22Rv1 (cell line): Measurements from ENCODE around the gene RBM44.

Experiments used
- ZFX ChIP-seq: fragments of 450-650 bp; IDR thresholded peaks from 2 replicates; pipeline ENCODE4 v1.6.1; 2017; ENCODE audit warnings: antibody characterized with exemption, borderline replicate concordance
- TF ChIP-seq, protein P1 (sequence below): fragments of 450-650 bp; IDR thresholded peaks from 2 replicates; pipeline ENCODE4 v1.5.1; 2017; ENCODE audit warnings: mild to moderate bottlenecking

- TF ChIP-seq, protein P1, sequence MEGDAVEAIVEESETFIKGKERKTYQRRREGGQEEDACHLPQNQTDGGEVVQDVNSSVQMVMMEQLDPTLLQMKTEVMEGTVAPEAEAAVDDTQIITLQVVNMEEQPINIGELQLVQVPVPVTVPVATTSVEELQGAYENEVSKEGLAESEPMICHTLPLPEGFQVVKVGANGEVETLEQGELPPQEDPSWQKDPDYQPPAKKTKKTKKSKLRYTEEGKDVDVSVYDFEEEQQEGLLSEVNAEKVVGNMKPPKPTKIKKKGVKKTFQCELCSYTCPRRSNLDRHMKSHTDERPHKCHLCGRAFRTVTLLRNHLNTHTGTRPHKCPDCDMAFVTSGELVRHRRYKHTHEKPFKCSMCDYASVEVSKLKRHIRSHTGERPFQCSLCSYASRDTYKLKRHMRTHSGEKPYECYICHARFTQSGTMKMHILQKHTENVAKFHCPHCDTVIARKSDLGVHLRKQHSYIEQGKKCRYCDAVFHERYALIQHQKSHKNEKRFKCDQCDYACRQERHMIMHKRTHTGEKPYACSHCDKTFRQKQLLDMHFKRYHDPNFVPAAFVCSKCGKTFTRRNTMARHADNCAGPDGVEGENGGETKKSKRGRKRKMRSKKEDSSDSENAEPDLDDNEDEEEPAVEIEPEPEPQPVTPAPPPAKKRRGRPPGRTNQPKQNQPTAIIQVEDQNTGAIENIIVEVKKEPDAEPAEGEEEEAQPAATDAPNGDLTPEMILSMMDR = no peak
- TF ChIP-seq ZFX = no peak
Observed at GRCh38 chr2:237854295-237854694, 55.7 kb downstream of the RBM44 start.
